GM13977 (cell line): Measurements from ENCODE around the gene CEP290.

ENCODE experiments used
- DNase-seq: peaks from one replicate; pipeline ENCODE4 v3.0.0; 2012; ENCODE audit warnings: low spot score
- in situ Hi-C: fragments of 300-500 bp; cut with MboI; formaldehyde crosslinking; loops from one replicate; pipeline ENCODE4 v1.12.0; 2022; ENCODE audit warnings: low sequenced_read_pairs, low pct_unique_long_range_greater_than_20kb, mixed read lengths, inconsistent platforms; ENCODE audit not compliant: unreplicated experiment
- TF ChIP-seq, protein P1 (sequence below): IDR thresholded peaks from 2 replicates; pipeline ENCODE4 v1.5.1; 2012; ENCODE audit warnings: mild to moderate bottlenecking, control low read depth; ENCODE audit not compliant: insufficient read depth; ENCODE audit errors: extremely low read depth, missing control alignments

CEP290 gene

GRCh38 chr12:88108021-88108420 lies 33.9 kb downstream of the CEP290 start:
- in situ Hi-C loops, result loop anchor here (25.0 kb wide), 1 partner anchor 904 kb away; no protein-coding TSS in a partner anchor
- TF ChIP-seq, protein P1, sequence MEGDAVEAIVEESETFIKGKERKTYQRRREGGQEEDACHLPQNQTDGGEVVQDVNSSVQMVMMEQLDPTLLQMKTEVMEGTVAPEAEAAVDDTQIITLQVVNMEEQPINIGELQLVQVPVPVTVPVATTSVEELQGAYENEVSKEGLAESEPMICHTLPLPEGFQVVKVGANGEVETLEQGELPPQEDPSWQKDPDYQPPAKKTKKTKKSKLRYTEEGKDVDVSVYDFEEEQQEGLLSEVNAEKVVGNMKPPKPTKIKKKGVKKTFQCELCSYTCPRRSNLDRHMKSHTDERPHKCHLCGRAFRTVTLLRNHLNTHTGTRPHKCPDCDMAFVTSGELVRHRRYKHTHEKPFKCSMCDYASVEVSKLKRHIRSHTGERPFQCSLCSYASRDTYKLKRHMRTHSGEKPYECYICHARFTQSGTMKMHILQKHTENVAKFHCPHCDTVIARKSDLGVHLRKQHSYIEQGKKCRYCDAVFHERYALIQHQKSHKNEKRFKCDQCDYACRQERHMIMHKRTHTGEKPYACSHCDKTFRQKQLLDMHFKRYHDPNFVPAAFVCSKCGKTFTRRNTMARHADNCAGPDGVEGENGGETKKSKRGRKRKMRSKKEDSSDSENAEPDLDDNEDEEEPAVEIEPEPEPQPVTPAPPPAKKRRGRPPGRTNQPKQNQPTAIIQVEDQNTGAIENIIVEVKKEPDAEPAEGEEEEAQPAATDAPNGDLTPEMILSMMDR, result no peak
- no peak for DNase-seq

DNA sequence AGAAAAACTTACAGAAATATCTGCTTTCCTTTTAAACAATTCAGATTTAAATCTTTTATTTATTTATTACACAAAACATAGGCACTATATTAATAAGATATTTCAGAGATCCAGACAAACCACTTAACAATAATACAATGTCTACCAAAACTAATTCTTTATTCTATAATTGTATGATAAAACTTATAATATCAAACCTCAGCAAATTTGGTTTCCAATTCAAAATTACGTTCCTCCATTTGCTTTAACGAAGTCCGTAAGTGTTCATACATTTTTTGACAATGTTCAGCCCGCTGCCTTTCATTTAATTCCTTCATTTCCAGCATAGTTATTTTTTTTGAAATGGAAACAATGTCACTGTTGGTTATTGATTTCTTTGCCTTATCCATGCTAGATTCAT lies 48.3 kb downstream of the CEP290 start:
- no peak for DNase-seq
- TF ChIP-seq, protein P1, result no peak
- in situ Hi-C loops, result no loop called here

GRCh38 chr12:88092771-88093170 lies 49.1 kb downstream of the CEP290 start:
- TF ChIP-seq, protein P1, result no peak
- DNase-seq, result no peak
- in situ Hi-C loops, result no loop called here

- in situ Hi-C loops, result no loop called here
- no peak for DNase-seq
- TF ChIP-seq, protein P1, result no peak
Observed at GRCh38 chr12:88084210-88084609, 57.7 kb downstream of the CEP290 start.

DNA sequence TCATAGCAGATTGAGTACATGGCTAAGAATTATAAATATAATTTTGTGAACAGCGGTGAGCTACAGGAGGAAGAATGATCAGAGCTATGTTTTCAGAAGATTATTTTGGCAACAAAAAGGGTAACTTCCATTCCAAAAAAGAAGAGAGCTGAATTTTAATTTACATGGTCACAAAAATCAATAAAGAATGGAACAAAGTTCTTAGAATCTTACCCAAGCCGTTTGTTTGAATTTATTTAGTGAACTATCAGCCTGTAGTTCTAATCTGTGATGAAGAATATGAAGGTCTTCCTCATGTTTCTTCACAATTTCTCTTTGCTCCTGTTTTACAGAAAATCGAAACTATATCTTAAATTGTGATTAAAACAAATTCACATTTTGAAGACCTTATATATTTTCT lies 58.3 kb downstream of the CEP290 start:
- in situ Hi-C loops, result no loop called here
- TF ChIP-seq, protein P1, result no peak
- no peak for DNase-seq

GRCh38 chr12:88081247-88081646 lies 60.6 kb downstream of the CEP290 start:
- in situ Hi-C loops, result no loop called here
- TF ChIP-seq, protein P1, result no peak
- DNase-seq, result no peak

- DNase-seq, result no peak
- TF ChIP-seq, protein P1, result no peak
- in situ Hi-C loops, result no loop called here
Observed at GRCh38 chr12:88067301-88067700, 74.6 kb downstream of the CEP290 start.
